Measurements from ENCODE around the gene DENND5A.
"Not testable (repeated sequence)": the region's sequence is repeated elsewhere in the genome, so short reads cannot be mapped to it uniquely, and the experiment has no call there.

The DENND5A gene

DNA sequence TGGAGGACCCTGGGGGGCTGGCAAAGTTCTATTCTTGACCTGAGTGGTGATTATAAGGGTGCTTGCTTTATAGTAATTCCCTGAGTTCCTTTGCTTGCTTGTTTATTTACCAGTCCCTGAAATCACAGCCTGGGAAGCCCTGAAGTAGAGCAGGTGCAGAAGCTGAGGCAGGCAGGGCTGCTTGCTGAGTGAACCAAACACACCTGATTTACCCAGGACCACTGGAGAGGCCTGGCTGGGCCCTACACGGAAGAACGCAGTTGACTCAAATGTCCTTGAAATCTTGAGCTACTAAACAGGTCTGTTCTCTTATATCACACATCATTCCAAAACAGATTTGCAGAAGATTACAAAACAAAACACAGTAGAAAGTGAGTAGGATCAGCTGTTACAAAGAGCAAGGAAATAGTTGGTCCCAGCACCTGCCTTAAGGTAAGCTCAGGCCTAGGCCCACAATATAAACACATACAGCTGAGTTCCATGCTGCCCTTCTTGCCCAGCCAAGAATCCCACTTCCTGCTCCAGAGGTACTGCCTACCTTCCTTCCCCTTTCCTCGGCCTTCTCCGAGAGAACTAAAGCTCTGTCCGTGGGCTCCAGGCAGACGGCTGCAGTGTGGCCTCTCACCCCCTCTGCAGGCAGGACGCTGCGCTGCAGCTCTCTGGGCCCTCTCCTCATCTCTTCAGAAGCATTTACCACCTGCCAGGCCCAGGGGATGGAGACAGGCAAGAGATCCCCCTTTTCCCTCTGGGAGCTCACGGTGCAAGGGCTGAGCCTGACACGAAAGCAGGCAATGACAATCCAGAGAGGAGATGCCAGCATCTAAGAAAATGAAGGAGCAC lies 127.6 kb downstream of the DENND5A start:
- peak; percentile 67 to 70 for DNase-seq

DNA sequence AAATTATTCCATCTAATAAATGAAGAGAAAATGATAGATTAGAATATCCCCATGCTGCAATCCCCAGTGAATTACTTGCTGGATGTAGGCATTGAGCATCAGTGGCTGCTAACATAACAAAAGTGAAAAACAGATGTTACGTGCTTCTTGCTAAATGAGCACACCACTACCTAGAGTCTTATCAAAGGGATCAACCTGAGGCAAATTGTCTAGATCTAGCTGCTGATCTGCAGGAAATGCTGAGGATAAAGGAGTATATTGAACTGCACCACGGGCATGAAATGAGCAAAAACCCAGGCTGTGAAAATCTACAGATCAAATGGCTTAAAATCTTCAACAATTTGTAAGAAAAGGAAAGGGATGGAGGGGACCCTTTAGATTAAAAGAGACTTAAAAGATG lies 128.4 kb downstream of the DENND5A start:
- DNase-seq = no peak

DNA sequence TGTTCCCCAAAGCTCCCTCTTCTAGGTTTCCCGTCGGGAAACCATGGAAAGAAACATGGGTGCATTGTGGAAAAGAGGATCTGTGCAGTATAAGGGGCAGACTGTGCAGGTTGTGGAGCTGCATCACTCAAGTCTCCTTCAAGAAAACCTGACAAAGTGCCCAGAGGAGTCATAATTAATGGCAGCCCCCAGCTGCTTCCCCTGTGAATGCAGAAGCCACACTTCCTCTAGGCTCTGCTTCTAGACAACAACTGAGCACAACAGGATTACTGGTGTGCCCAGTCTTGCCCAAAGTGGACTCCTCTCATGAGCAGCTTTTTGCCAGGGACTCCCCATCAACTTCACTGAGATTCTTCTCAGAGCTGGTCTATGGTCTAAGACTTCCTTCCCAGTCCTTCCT lies 131.2 kb downstream of the DENND5A start:
- no peak for DNase-seq

DNA sequence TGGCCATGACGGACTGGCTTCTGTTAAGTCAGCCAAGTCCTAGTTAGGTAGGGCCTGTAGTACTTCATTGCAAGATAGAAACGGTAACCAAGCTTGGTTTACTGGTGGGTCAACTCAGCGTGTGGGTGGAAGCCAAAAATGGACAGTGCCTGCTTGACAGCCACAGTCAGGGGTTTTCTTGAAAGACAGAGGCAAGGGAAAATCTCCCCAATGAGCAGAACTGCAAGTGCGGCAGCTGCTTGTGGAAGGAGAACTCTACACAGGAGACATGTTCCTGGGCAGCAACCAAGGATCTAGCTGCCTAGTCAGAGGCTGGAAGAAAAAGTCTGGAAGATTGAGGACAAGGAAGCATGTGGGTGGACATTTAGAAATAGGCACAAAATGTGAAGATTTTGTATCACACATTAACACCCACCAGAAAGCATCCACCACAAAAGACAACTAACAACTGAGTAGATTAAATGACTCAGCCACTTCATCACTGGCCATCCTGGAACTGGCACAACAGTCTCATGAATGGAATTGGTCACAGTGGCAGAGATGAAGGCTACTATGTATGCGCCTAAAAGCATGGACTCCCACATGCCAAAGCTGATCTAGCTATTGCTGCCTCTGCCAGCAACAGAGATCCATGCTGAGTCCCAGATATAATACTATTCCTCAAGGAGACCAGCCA lies 132.8 kb downstream of the DENND5A start:
- no peak for DNase-seq

DNA sequence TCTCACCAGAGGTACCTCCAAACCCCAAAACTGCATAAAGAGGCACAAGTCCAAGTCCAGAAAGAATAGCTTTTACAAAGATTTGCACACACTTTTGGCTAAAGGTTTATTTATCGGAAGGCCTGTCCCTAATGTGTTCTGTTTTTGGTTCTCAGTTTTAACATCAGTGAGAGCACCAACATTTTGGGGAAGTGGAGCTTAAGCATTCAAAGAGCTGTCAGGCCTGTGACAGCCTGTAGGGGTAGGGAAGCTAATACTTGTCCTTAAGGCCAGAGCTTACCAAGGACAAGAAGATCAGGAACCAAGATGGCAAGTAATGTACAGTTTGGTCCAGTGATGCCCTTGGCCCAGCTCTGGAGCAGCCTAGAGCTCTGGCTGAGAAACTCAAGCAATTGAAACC lies 134.9 kb downstream of the DENND5A start:
- DNase-seq = peak; percentile 21 to 31

DNA sequence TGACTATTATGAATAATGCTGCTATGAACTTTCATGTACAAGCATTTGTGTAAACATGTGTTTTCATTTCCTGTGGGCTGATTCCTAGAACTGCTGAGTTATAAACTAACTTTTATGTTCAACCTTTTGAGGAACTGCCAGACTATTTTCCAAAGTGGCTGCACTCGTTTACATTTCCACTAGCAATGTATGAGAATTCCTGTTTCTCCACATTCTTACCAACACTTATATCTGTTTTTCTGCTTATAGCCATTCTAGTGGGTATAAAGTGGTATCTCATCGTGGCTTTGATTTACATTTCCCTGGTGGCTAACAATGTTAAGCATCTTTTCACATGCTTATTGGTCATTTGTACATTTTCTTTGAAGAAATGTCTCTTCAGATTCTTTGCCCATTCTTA lies 138.5 kb downstream of the DENND5A start:
- DNase-seq = no peak

DNA sequence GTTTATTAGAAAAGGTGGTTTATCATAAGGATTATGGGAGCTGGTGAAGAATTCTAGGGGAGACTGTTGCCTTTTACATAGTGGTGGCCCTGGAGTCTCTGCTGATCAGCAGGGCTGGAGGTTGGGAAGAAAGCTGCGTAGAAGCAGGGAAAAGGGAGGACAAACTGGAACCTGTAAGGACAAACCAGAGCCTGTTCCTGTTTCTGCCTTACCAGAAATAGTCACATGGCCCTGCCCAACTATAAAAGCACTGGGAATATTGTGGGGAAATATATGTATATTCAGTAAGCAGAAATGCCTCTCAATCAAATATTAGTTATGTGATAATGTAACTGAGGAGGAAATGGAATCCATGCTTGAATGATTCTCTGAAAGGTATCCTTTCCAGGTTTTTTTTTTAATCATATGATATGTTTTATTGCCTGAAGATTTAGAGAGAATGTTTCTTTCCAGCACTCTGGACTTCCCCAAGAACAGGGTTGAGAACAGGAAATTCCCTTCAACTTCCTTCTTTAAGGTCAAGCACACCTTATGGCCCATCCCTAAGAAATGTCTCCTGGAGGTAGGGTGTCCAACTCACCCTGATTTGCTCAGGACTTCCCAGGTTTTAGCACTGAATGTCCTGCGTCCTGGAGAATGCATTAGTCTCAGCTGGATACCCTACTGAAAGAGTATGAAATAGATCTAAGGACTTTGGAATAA lies 139.8 kb downstream of the DENND5A start:
- no peak for DNase-seq

DNA sequence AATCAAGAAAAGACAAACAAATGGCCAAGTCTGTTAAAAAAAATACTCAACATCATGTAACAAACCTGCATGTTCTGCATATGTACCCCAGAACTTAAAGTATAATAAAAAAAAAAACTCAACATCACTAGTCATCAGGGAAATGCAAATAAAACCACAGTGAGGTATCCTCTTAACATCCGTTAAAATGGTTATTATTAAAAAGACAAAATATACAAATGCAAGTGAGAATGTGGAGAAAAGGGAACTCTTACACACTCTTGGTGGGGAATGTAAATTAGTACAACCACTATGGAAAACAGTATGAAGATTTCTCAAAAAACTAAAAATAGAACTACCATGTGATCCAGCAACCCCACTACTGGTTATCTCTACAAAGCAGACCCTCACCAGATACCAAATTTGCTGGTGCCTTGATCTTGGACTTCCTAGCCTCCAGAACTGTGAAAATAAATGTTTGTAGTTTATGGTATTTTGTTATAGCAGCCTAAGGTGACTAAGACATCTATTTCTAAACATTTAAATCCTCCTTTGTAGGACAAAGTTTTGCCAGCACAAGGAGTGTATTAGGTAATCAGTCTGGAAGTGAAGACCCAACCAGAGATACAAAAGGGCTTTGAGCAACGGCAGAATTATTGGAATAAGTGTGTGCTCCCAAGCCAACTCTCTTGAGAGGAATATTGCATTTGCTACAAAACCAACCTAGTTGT lies 141.4 kb downstream of the DENND5A start:
- no peak for DNase-seq

DNA sequence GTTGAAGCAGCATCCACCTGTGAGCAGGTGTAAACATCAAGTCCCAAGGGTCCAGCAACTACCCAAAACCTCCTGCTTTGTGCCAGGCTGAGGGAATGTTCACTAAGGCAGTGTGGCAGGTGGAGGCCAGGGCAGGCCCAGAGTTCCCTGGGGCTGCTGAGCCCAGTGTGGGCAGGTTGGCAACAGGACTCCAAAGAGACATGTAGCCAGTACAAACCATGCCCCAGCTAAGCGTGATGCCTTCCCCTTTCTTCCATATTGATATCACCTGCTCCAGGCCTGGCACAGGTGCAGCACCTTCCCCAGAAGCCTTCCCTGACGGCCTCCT lies 143.7 kb downstream of the DENND5A start:
- no peak for DNase-seq

DNA sequence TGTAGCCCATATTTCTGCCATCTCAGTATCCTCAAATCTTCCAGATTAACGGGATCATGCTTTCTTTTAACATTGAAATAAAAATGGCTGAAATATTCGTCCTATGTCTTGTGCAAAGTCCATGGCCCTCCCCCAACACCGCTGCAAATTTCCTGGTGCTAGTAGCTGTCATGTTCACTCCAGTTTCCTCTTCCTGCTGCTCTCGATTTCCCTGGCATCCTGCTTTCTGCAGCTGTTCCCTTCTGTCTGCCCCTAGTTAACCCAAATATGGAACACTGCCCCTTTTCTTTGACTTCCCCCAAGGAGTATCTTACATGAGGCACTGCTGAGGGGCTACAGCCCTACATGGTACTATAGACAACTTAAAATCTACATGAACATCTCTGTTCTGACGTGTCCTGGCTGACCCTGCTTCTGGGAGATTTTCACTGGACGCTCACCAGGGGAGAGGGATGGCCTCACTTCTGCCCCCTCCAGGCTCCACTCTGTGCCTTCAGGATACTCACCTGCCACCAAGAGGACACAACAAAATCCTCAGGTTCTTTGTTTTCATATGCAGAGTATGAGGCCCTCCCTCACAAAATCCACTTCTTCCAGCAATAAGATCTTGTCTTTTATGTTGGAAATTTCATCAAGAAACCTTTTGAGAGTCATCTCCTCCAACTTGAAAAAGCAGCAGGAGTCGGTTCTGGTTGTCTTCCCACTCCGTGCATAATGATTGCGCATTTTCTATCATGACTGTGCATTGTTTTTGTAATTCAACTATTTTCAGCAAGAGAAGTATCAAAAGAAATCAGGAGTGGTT lies 144.3 kb downstream of the DENND5A start:
- DNase-seq = no peak

DNA sequence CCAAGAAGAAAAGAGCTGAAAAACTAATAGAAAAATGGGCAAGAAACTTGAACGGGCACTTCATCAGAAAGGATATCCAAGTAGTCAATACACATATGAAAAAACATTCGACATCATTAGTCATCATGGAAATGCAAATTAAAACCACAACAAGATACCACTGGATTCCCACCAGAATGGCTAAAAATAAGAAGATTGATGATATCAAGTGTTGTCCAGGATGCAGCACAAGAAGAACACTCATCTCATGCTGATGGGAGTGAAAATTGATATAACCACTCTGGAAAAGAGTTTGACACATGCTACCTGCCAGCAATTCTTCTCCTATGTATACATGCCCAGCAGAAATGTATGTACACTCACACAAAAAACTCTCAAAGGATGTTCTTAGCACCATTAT lies 146.9 kb downstream of the DENND5A start:
- DNase-seq = no peak

DNA sequence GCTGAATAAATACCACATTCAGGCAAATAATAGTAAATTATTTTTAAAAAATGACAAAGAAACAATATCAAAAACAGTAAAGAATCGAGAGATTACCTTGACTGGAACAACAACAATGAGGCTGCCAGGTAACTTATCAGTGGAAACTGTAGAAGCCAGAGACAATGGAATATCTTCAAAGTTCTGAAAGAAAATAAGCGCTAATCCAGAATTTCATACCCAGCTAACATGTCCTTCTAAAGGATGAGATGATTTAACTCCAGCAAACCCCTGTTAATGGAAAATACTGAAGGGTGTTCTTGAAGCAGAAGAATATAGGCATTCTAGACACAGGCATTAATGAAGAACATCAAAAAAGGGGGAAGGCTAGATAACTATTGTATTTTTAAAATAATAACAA lies 153.1 kb downstream of the DENND5A start:
- no peak for DNase-seq

DNA sequence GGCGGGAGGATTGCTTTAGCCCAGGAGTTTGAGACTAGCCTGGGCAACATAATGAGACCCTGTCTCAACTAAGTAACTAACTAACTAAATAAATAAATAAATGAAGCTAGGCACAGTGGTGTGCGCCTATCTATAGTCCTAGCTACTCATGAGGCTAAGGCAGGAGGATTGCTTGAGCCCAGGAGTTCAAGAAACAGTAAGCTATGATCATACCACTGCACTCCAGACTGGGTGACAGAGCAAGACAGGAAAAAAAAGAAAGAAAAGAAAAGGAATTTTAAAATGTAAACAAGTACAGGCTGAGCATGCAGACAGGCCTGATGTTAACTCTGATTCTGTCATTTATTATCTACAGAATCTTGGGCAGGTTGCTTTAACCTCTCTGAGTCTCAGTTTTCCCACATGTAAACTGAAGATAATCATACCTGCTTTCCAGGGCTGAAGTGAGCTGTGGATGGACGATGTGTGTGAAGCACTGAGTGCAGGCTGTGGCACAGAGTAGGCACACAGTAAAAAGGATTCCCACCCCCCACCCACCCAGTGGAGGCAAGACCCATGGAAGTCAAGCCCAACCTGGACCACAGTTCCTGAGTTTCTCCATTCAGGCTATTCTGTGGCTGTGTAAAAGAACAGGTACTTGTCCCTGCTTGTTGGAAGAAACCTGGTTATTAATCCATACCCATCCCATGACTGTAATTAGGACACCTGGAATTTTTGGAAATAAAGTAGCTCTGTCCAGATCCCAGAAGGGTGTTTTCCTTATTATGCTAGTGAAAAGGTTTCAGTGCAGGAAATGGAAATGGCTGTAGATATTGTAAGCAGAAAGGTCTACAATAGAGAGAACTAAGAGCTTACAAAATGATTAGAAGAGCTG lies 155.1 kb downstream of the DENND5A start:
- DNase-seq = no peak

DNA sequence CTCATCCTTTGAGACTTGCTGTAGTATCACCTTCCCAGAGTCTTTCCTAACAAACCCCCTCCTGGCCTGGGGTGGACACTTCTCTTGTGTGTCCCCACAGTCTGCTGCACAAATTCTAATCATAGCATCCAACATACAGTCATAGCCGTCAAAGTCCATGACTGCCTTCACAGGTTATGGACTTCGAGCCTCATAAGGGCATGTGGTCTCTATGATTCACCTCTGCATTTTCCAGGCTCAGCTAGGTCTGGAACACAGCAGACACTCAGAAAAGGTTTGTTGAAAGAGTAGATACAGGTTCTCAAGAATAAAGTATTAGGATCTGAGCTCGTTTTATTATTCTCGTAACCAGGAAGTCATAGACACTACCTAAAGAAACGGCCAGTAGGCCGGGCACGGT lies 160.6 kb downstream of the DENND5A start:
- no peak for DNase-seq

DNA sequence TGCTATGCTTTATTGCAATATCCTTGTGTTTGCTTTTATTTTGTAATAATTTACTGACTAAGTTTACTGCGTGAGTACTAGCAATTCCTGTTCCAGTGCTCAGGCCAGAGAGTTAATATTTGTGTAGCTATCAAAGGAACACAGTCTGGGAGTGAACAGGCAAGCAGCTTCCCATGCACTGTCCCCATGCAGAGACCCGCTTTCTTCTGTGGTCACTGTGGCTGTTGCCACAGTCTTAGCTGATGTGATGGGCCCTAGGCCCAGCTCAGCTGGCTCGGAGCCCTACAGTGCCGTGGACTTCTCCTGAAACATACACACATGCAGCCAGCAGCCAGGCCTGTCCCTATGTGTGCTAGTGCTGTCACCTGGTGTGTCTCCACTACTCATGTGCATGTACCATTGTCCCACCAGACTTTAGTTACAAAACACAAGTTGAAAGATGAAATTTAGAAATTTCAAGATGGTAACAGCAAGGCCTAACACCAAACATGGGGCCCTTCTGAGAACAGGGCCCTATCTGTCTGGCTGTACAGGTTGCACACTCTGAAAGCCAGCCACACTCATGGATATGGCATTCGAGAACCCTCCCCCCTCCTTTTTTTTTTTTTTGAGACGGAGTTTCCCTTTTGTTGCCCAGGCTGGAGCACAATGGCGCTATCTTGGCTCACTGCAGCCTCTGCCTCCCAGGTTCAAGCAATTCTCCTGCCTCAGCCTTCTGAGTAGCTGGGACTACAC lies 161.4 kb downstream of the DENND5A start:
- DNase-seq = no peak

DNA sequence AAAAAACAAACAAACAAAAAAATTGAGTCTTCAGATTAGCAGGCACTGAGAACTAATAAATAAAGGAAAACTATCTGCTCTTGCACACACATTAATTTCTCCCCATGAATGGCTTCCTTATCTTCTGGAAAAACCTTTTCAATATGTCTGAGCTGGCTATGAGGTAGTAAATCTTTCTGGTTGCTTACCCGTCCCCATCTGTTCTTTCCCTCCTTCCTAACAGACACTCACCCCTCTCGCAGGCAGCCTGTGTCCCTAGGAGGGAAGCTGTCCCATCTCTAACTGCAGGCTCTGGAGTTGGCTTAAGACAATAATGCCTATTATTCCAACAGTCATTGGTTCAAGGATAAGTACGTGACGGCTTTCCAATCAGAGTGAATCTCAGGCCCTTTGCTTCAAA lies 165.5 kb downstream of the DENND5A start:
- no peak for DNase-seq

DNA sequence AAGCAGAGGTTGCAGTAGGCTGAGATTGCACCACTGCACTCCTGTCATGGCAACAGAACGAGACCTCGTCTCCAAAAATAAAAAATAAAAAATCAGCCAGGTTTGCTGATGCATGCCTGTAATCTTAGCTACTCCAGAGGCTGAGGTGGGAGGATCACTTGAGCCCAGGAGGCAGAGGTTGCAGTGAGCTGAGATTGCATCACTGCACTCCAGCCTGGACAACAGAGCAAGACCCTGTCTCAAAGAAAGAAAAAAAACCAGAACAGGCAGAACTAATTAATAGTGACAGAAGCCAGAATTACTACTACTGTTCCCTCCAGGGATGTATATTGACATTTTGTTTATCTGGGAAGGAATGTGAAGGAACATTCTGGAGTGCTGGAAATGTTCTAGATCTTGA lies 166.7 kb downstream of the DENND5A start:
- not testable (repeated sequence) for DNase-seq

DNA sequence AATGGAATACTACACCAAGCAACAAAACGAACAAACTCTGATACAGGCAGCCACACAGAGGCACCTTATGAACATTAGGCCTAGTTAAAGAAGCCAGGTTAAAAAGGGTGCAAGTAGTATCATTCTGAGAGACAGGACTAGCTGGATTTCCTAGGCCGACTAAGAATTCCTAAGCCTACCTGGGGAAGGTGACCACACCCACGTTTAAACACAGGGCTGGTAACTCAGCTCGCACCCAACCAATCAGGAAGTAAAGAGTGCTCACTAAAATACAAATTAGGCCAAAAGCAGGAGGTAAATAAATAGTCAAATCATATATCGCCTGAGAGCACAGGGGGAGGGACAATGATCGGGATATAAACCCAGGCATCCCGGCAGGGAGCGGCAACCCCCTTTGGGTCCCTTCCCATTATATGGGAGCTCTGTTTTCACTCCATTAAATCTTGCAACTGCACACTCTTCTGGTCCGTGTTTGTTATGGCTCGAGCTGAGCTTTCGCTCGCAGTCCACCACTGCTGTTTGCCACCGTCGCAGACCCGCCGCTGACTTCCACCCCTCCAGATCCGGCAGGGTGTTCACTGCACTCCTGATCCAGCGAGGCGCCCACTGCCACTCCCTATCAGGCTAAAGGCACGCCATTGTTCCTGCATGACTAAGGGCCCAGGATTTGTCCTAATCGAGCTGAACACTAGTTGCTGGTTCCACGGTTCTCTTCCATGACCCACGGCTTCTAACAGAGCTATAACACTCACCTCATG lies 167.8 kb downstream of the DENND5A start:
- DNase-seq = not testable (repeated sequence)

DNA sequence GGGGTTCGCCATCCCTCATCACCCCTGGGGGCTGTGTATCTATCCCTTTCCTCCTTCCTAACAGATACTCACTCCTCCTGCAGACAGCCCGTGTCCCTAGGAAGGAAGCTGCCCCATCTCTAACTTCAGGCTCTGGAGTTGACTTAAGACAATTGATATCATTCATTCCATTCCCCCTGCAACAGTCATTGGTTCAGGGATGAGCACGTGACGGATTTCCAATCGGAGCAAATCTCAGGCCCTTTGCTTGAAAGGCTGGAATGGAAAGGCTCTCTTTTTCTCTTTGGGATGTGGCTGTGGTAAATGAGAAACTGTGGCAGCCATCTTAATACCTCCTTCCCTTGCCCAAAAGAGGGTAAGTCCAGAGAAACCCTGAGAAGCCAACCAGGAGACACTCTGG lies 168.7 kb downstream of the DENND5A start:
- DNase-seq = no peak

DNA sequence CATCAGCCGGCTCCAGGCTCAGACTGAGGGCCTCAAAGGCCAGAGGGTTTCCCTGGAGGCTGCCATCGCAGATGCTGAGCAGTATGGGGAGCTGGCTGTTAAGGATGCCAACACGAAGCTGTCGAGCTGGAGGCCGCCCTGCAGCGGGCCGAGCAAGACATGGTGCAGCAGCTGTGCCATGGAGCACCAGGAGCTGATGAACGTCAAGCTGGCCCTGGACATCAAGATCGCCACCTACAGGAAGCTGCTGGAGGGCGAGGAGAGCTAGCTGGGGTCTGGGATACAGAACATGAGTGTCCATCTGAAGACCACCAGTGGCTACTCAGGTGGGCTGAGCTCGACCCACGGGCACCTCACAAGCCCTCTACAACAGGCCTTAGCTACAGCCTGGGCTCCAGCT lies 169.7 kb downstream of the DENND5A start:
- no peak for DNase-seq
